Suprapubic skin (tissue), 4 donors: ENCODE measurements around the gene AGTPBP1. TPM values are rescaled to one million over a fixed set of nuclear protein-coding genes. Genes with fewer than 3 reads are reported as not detected.

Experiments
- DNase-seq, 2 donors: peaks; one replicate each; pipeline ENCODE4 v3.0.0-alpha.2; 2019; ENCODE audit warnings: low spot score in 2 of 2
- H3K27ac ChIP-seq: fragments of 200-600 bp; sonication (generic); one replicate; pipeline ENCODE4 v1.5.1; 2019
- H3K27me3 ChIP-seq: fragments of 200-600 bp; sonication (generic); one replicate; pipeline ENCODE4 v1.5.1; 2019
- H3K36me3 ChIP-seq: fragments of 200-600 bp; sonication (generic); one replicate; pipeline ENCODE4 v1.5.1; 2019
- H3K4me1 ChIP-seq: fragments of 200-600 bp; sonication (generic); one replicate; pipeline ENCODE4 v1.5.1; 2019
- H3K4me3 ChIP-seq: fragments of 200-600 bp; sonication (generic); one replicate; pipeline ENCODE4 v1.5.1; 2019; ENCODE audit warnings: mild to moderate bottlenecking
- H3K9me3 ChIP-seq: fragments of 200-600 bp; sonication (generic); one replicate; pipeline ENCODE4 v1.5.1; 2019
- CTCF ChIP-seq, 2 donors: fragments of 200-600 bp in 1 of 2; fragments of 450-650 bp in 1 of 2; sonication (generic) in 1 of 2; IDR thresholded peaks; one replicate each; pipeline ENCODE4 v1.5.1; 2016 to 2019; ENCODE audit warnings: antibody characterized with exemption in 2 of 2, mild to moderate bottlenecking in 1 of 2, moderate library complexity in 1 of 2
- EP300 ChIP-seq: sonication (generic); formaldehyde crosslinking; IDR thresholded peaks from one replicate; pipeline ENCODE4 v1.6.1; 2017; ENCODE audit warnings: antibody characterized with exemption
- POLR2A ChIP-seq, 2 donors: fragments of 450-650 bp; IDR thresholded peaks; one replicate each; pipeline ENCODE4 v1.6.1; 2017; ENCODE audit warnings: antibody characterized with exemption in 2 of 2, mild to moderate bottlenecking in 2 of 2, moderate library complexity in 2 of 2
- POLR2AphosphoS5 ChIP-seq, 3 donors: sonication (generic); formaldehyde crosslinking; IDR thresholded peaks; one replicate each; pipeline ENCODE4 v1.6.1; 2017; ENCODE audit warnings: antibody characterized with exemption in 3 of 3
- WGBS: methylation state at CpG from one replicate; pipeline ENCODE4 v1.1.5; 2018; 5-methylcytosine and 5-hydroxymethylcytosine counted together
- total RNA-seq, 4 donors: library from RNA; depleted of rRNA; stranded (reverse); fragments of >200 nt; gene quantifications; one replicate each; pipeline ENCODE4 v1.1.0, GENCODE V29; 2016

The AGTPBP1 gene
- total RNA-seq, 4 donors from 2014 or later: 12.0 to 19.4 (median 15.7) TPM

- DNase-seq: no peak
- WGBS: 75% methylated on average over 1 of the region's 1 CpG
- H3K36me3 ChIP-seq: no peaks in the 10 kb centered on the region
- H3K4me3 ChIP-seq: no peak overlapping the region
- H3K27me3 ChIP-seq: no peaks in the 10 kb centered on the region
- TF ChIP-seq CTCF (IDR thresholded peaks at IDR 0.05) (no peak), EP300 (no peak), POLR2A (IDR thresholded peaks at IDR 0.05) (no peak), POLR2AphosphoS5 (IDR thresholded peaks at IDR 0.05) (no peak)
- no peak overlapping the region for H3K27ac ChIP-seq
- no peaks in the 10 kb centered on the region for H3K9me3 ChIP-seq
- H3K4me1 ChIP-seq: no peaks in the 10 kb centered on the region
Observed at GRCh38 chr9:85617141-85617670, 124.5 kb downstream of the AGTPBP1 start.

- no peaks in the 10 kb centered on the region for H3K27me3 ChIP-seq
- no peak for TF ChIP-seq CTCF (IDR thresholded peaks at IDR 0.05)
- TF ChIP-seq POLR2A (IDR thresholded peaks at IDR 0.05): no peak
- no peak for TF ChIP-seq EP300
- no peak for TF ChIP-seq POLR2AphosphoS5 (IDR thresholded peaks at IDR 0.05)
- H3K4me3 ChIP-seq: no peak overlapping the region
- H3K9me3 ChIP-seq: no peaks in the 10 kb centered on the region
- WGBS: 80% methylated on average over 1 of the region's 1 CpG
- H3K36me3 ChIP-seq: no peaks in the 10 kb centered on the region
- no peak overlapping the region for H3K27ac ChIP-seq
- DNase-seq: no peak
- no peaks in the 10 kb centered on the region for H3K4me1 ChIP-seq
Observed at GRCh38 chr9:85615792-85616191, 126.0 kb downstream of the AGTPBP1 start.

- peaks cover 11% of the 10 kb centered on the region for H3K4me1 ChIP-seq
- H3K36me3 ChIP-seq: no peaks in the 10 kb centered on the region
- DNase-seq: no peak
- 39% methylated on average over 4 of the region's 4 CpGs for WGBS
- no peaks in the 10 kb centered on the region for H3K9me3 ChIP-seq
- no peaks in the 10 kb centered on the region for H3K27me3 ChIP-seq
- no peak overlapping the region for H3K4me3 ChIP-seq
- TF ChIP-seq CTCF (IDR thresholded peaks at IDR 0.05) (peak; percentile 57 to 68), EP300 (no peak)
- no peak overlapping the region for H3K27ac ChIP-seq
Observed at GRCh38 chr9:85610074-85610860, 131.5 kb downstream of the AGTPBP1 start.

- Histone ChIP-seq H3K27ac (no peak overlapping the region), H3K27me3 (no peaks in the 10 kb centered on the region), H3K4me1 (peaks cover 11% of the 10 kb centered on the region), H3K36me3 (peaks cover 10% of the 10 kb centered on the region), H3K4me3 (no peak overlapping the region), H3K9me3 (no peaks in the 10 kb centered on the region)
- no peak for TF ChIP-seq CTCF (IDR thresholded peaks at IDR 0.05)
- no peak for TF ChIP-seq POLR2A (IDR thresholded peaks at IDR 0.05)
- TF ChIP-seq EP300: no peak
- TF ChIP-seq POLR2AphosphoS5 (IDR thresholded peaks at IDR 0.05): no peak
- DNase-seq: no peak
- WGBS: 94% methylated on average over 1 of the region's 1 CpG
Observed at GRCh38 chr9:85605905-85606304, 135.8 kb downstream of the AGTPBP1 start.

- H3K4me1 ChIP-seq: no peaks in the 10 kb centered on the region
- no peak overlapping the region for H3K27ac ChIP-seq
- H3K4me3 ChIP-seq: no peak overlapping the region
- no peaks in the 10 kb centered on the region for H3K9me3 ChIP-seq
- peaks cover 10% of the 10 kb centered on the region for H3K36me3 ChIP-seq
- no peak for DNase-seq
- H3K27me3 ChIP-seq: no peaks in the 10 kb centered on the region
- no peak for TF ChIP-seq CTCF (IDR thresholded peaks at IDR 0.05)
- no peak for TF ChIP-seq POLR2AphosphoS5 (IDR thresholded peaks at IDR 0.05)
- no peak for TF ChIP-seq POLR2A (IDR thresholded peaks at IDR 0.05)
- no peak for TF ChIP-seq EP300
- WGBS: 88% methylated on average over 2 of the region's 3 CpGs
Observed at GRCh38 chr9:85603936-85604335, 137.8 kb downstream of the AGTPBP1 start.
